Lower leg skin (tissue), 4 donors: ENCODE results near the gene TAAR1. TPM values are rescaled to one million over a fixed set of nuclear protein-coding genes. Genes with fewer than 3 reads are reported as not detected.

Experiments
- DNase-seq, 2 donors: peaks; one replicate each; pipeline ENCODE4 v3.0.0-alpha.2; 2019; ENCODE audit warnings: low spot score in 2 of 2
- H3K4me3 ChIP-seq: fragments of 200-600 bp; sonication (generic); 2 replicates; pipeline ENCODE4 v1.5.1; 2017; ENCODE audit warnings: mild to moderate bottlenecking, low read depth; ENCODE audit not compliant: poor library complexity, severe bottlenecking
- POLR2A ChIP-seq, 2 donors: fragments of 450-650 bp; IDR thresholded peaks; one replicate each; pipeline ENCODE4 v1.6.1; 2016 to 2017; ENCODE audit warnings: antibody characterized with exemption in 2 of 2, mild to moderate bottlenecking in 1 of 2, moderate library complexity in 1 of 2
- WGBS, 2 donors: methylation state at CpG; one replicate each; pipeline ENCODE4 v1.1.5; 2018; 5-methylcytosine and 5-hydroxymethylcytosine counted together
- intact Hi-C: fragments of 100-400 bp; cut with DNase I; formaldehyde crosslinking; loops from one replicate; pipeline ENCODE4 v1.15.0; 2023; ENCODE audit warnings: low total_unique reads
- total RNA-seq, 4 donors: library from RNA; depleted of rRNA; stranded (reverse); fragments of >200 nt; gene quantifications; one replicate each; pipeline ENCODE4 v1.1.0, GENCODE V29; 2016
- TF ChIP-seq, protein P1 (sequence below), 3 donors: fragments of 450-650 bp; IDR thresholded peaks; one replicate each; pipeline ENCODE4 v1.5.1; 2016; ENCODE audit warnings: antibody characterized with exemption in 3 of 3, mild to moderate bottlenecking in 3 of 3, moderate library complexity in 2 of 3

TAAR1 gene
- total RNA-seq, 4 donors from 2014 or later, result not detected

DNA sequence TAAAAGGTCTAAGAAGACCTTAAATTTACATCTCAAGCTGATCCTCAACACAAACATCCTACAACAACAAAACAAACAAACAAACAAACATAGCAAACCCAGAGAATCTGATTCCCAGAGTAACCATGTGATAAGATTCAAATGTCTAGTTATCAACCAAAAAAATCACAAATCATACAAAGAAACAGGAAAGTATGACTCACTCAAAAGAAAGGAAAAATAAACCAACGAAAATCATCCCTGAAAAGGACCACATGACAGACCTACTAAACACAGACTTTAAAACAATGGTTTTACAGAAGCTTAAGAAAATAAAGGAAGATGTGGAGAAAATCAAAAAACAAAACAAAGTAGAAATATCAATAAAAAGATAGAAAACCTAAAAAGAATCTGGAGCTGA, 36.8 kb upstream of the TAAR1 start:
- H3K4me3 ChIP-seq, result no peak overlapping the region
- whole genome bisulfite sequencing, 2 donors, result 35 to 53% methylated on average over 1 of the region's 1 CpG
- intact Hi-C loops, result no loop called here
- no peak for TF ChIP-seq POLR2A (IDR thresholded peaks at IDR 0.05)
- TF ChIP-seq, protein P1, sequence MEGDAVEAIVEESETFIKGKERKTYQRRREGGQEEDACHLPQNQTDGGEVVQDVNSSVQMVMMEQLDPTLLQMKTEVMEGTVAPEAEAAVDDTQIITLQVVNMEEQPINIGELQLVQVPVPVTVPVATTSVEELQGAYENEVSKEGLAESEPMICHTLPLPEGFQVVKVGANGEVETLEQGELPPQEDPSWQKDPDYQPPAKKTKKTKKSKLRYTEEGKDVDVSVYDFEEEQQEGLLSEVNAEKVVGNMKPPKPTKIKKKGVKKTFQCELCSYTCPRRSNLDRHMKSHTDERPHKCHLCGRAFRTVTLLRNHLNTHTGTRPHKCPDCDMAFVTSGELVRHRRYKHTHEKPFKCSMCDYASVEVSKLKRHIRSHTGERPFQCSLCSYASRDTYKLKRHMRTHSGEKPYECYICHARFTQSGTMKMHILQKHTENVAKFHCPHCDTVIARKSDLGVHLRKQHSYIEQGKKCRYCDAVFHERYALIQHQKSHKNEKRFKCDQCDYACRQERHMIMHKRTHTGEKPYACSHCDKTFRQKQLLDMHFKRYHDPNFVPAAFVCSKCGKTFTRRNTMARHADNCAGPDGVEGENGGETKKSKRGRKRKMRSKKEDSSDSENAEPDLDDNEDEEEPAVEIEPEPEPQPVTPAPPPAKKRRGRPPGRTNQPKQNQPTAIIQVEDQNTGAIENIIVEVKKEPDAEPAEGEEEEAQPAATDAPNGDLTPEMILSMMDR (IDR thresholded peaks at IDR 0.05), result no peak
- no peak for DNase-seq

DNA sequence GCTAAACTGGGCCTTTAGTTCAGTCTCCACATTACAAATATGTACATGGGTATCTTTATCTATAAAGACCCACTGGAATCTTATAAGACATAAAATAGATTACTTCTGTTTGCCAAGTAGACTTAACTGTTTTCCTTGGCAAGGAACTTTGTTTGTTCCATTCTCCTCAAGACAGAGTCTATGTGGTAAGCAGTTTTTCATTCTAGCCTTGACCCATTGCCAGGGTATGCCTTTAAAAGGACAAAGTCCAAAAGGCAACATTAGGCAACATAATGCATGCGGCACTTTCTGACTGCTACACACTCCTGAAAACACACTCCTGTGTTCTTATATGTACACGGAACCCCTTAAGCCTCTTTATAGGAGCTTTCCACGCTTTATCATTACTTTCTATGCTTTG, 34.5 kb upstream of the TAAR1 start:
- no peak for TF ChIP-seq POLR2A (IDR thresholded peaks at IDR 0.05)
- TF ChIP-seq, protein P1 (IDR thresholded peaks at IDR 0.05), result no peak
- DNase-seq, result no peak
- H3K4me3 ChIP-seq, result no peak overlapping the region
- 58 to 88% methylated on average over 3 of the region's 3 CpGs for WGBS, 2 donors
- intact Hi-C loops, result no loop called here

DNA sequence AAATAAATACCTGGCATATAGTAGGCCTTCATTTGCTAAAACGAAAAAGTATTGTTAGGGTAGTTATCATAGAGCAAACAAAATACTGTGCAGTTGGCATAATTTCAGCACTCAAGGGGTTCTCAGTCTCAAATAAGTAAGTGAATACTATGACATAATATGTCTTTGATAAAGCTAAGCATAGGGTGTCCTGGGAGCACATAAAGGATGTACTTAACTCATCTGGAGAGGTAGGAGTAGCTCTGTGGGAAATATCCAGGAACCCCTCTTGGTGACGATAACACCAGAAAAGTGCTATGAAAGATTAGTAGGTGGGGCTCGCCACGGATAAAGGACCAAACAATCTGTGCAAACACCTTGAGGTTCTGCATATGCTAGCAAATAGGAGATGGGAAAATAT, 31.7 kb upstream of the TAAR1 start:
- TF ChIP-seq POLR2A (IDR thresholded peaks at IDR 0.05), result no peak
- TF ChIP-seq, protein P1 (IDR thresholded peaks at IDR 0.05), result no peak
- WGBS, 2 donors, result 92 to 93% methylated on average over 4 of the region's 4 CpGs
- no peak overlapping the region for H3K4me3 ChIP-seq
- DNase-seq, result no peak
- intact Hi-C loops, result no loop called here

DNA sequence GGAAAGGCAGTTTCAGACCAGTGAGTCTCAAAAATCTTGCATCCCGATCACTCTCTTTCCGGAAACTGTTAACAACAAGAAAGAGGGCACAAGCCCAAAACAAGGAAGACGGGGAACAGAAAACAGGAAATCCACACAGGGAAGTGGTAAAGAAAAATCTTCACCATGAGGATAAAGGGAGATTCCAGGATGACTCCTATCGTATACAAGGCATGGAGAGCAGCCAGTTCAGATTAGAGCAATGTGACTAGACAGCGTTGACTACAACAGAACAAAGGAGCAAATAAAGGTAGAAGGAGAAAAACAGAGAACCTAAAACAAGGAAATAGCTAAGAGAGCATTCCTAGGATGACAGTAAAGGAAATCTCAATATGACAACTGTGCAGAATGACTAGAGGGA, 28.3 kb upstream of the TAAR1 start:
- TF ChIP-seq, protein P1 (IDR thresholded peaks at IDR 0.05), result no peak
- no peak for TF ChIP-seq POLR2A (IDR thresholded peaks at IDR 0.05)
- no peak for DNase-seq
- WGBS, 2 donors, result 39 to 45% methylated on average over 5 of the region's 5 CpGs
- intact Hi-C loops, result no loop called here
- H3K4me3 ChIP-seq, result no peak overlapping the region

DNA sequence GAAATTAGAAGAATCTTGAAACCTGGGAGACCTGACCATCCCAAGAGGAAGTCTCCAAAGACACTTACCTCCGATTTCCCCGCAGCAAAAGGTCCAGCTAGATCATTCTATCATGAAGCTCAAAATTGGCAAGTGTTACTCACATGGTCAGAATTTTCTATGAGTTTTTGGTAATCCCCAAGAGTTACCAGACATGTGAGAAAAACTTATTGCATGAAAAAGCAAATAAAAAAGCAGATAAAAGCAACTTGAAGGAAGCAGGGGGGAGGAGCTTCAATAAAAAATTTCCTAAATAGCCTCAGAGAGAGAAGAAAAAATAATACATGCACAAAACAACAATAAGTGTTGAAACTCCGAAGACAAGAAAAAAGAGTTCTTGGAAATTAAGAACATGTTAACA, 27.5 kb upstream of the TAAR1 start:
- intact Hi-C loops, result no loop called here
- DNase-seq, result no peak
- TF ChIP-seq, protein P1 (IDR thresholded peaks at IDR 0.05), result no peak
- no peak for TF ChIP-seq POLR2A (IDR thresholded peaks at IDR 0.05)
- no peak overlapping the region for H3K4me3 ChIP-seq
- WGBS, 2 donors, result 86 to 89% methylated on average over 3 of the region's 3 CpGs

DNA sequence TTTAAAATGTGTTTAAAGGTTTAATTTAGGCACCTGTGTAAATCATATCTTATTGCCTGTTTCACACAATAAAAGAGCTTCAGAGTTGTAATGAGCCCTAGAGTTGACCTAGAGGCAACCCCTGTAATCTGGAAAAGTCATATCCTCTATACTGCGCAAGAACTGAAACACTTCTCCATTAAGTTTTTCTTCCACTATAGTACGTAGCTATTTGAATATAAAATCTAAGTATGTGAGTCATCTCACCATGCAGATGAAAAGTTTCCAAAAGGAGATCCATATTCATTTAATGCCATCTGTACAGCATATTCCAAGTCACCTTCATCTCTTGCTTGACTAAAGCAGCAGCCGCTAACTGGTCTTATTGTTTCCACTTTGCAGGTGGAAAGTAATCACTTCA, 26.0 kb upstream of the TAAR1 start:
- DNase-seq, result no peak
- 57 to 79% methylated on average over 3 of the region's 3 CpGs for WGBS, 2 donors
- intact Hi-C loops, result no loop called here
- H3K4me3 ChIP-seq, result no peak overlapping the region
- no peak for TF ChIP-seq POLR2A (IDR thresholded peaks at IDR 0.05)
- TF ChIP-seq, protein P1 (IDR thresholded peaks at IDR 0.05), result no peak
